WTC11 (cell line): Measurements from ENCODE around the gene SMAD3. TPM values are rescaled to one million over a fixed set of nuclear protein-coding genes. Genes with fewer than 3 reads are reported as not detected.

Source experiments
- ATAC-seq: fragments of 200-7000 bp; cut with Tn5 transposase; 2 replicates; pipeline ENCODE4 v1.10.0; 2021; ENCODE audit warnings: mild to moderate bottlenecking, moderate library complexity
- CTCF ChIA-PET: fragments of 300-600 bp; sonication (Branson Sonifier 250); formaldehyde crosslinking; loops from one replicate; lab custom pipeline; 2021; ENCODE audit warnings: antibody characterized with exemption; lab: Charles Lee
- POLR2A ChIA-PET: fragments of 350-600 bp; sonication (Branson Sonifier 250); formaldehyde crosslinking; loops from one replicate; lab custom pipeline; 2021; ENCODE audit warnings: antibody characterized with exemption; lab: Charles Lee
- DNase-seq: peaks from one replicate; pipeline ENCODE4 v3.0.0; 2021; ENCODE audit warnings: low spot score
- H3K27ac Mint-ChIP-seq: 2 replicates; pipeline ENCODE4 v1.8.0; 2021; ENCODE audit warnings: mixed read lengths
- H3K27me3 Mint-ChIP-seq: 2 replicates; pipeline ENCODE4 v1.8.0; 2021; ENCODE audit warnings: low read depth, mild to moderate bottlenecking, moderate library complexity, mixed read lengths
- H3K36me3 Mint-ChIP-seq: 2 replicates; pipeline ENCODE4 v1.8.0; 2021; ENCODE audit warnings: mixed read lengths
- H3K4me1 Mint-ChIP-seq: 2 replicates; pipeline ENCODE4 v1.8.0; 2022; ENCODE audit warnings: mixed read lengths
- H3K4me3 Mint-ChIP-seq: 2 replicates; pipeline ENCODE4 v1.8.0; 2021; ENCODE audit warnings: mild to moderate bottlenecking, moderate library complexity, mixed read lengths
- H3K9me3 Mint-ChIP-seq: 2 replicates; pipeline ENCODE4 v1.8.0; 2021; ENCODE audit warnings: mixed read lengths
- AR ChIP-seq: fragments of 250-450 bp; sonication (Bioruptor Pico); IDR thresholded peaks from 2 replicates; pipeline ENCODE4 v1.9.0; 2021; ENCODE audit warnings: mild to moderate bottlenecking
- CTCF ChIP-seq: fragments of 200-600 bp; IDR thresholded peaks from 2 replicates; pipeline ENCODE4 v1.8.0; 2022; ENCODE audit warnings: antibody characterized with exemption
- EMX1 ChIP-seq: fragments of 250-450 bp; sonication (Bioruptor Pico); IDR thresholded peaks from 2 replicates; pipeline ENCODE4 v1.8.0; 2021; ENCODE audit warnings: mild to moderate bottlenecking
- FOXP1 ChIP-seq: sonication (generic); formaldehyde crosslinking; IDR thresholded peaks from 2 replicates; pipeline ENCODE4 v1.8.0; 2022; ENCODE audit warnings: missing genetic modification reagents, mild to moderate bottlenecking, moderate library complexity, borderline replicate concordance
- KAT7 ChIP-seq: sonication (generic); formaldehyde crosslinking; IDR thresholded peaks from 2 replicates; pipeline ENCODE4 v1.8.1; 2023; ENCODE audit warnings: missing genetic modification reagents, mild to moderate bottlenecking, borderline replicate concordance
- MXD4 ChIP-seq: fragments of 250-450 bp; sonication (Bioruptor Pico); IDR thresholded peaks from 2 replicates; pipeline ENCODE4 v1.8.0; 2021; ENCODE audit warnings: mild to moderate bottlenecking, moderate library complexity, borderline replicate concordance
- MYBL2 ChIP-seq: sonication (generic); formaldehyde crosslinking; IDR thresholded peaks from 2 replicates; pipeline ENCODE4 v1.8.1; 2023; ENCODE audit warnings: mild to moderate bottlenecking, moderate library complexity, missing genetic modification reagents
- NFE2L1 ChIP-seq: sonication (generic); formaldehyde crosslinking; IDR thresholded peaks from 2 replicates; pipeline ENCODE4 v1.8.1; 2023; ENCODE audit warnings: missing genetic modification reagents
- SMAD3 ChIP-seq: sonication (generic); formaldehyde crosslinking; IDR thresholded peaks from 2 replicates; pipeline ENCODE4 v1.8.0; 2022; ENCODE audit warnings: missing genetic modification reagents, mild to moderate bottlenecking, borderline replicate concordance
- SOX15 ChIP-seq: fragments of 250-450 bp; sonication (Bioruptor Pico); IDR thresholded peaks from 2 replicates; pipeline ENCODE4 v1.9.0; 2021; ENCODE audit warnings: mild to moderate bottlenecking
- TCF7 ChIP-seq: sonication (generic); formaldehyde crosslinking; IDR thresholded peaks from 2 replicates; pipeline ENCODE4 v1.8.0; 2022; ENCODE audit warnings: mild to moderate bottlenecking, low read depth, missing genetic modification reagents, moderate library complexity
- TP53 ChIP-seq: sonication (generic); formaldehyde crosslinking; IDR thresholded peaks from 2 replicates; pipeline ENCODE4 v1.8.1; 2023; ENCODE audit warnings: mild to moderate bottlenecking, missing genetic modification reagents
- USF1 ChIP-seq: sonication (generic); formaldehyde crosslinking; IDR thresholded peaks from 2 replicates; pipeline ENCODE4 v1.8.0; 2022; ENCODE audit warnings: mild to moderate bottlenecking, missing genetic modification reagents
- ZNF317 ChIP-seq: sonication (generic); formaldehyde crosslinking; IDR thresholded peaks from 2 replicates; pipeline ENCODE4 v1.8.1; 2023; ENCODE audit warnings: low read depth, mild to moderate bottlenecking, moderate library complexity, missing genetic modification reagents, borderline replicate concordance
- ZNF512 ChIP-seq: sonication (generic); formaldehyde crosslinking; IDR thresholded peaks from 2 replicates; pipeline ENCODE4 v1.8.1; 2022; ENCODE audit warnings: missing genetic modification reagents, borderline replicate concordance
- ZNF532 ChIP-seq: fragments of 250-450 bp; sonication (Bioruptor Pico); IDR thresholded peaks from 2 replicates; pipeline ENCODE4 v1.9.0; 2021; ENCODE audit warnings: mild to moderate bottlenecking, borderline replicate concordance
- total RNA-seq: library from RNA; stranded (reverse); gene quantifications from 3 replicates; pipeline ENCODE4 v1.2.3, GENCODE V29; 2021

Gene SMAD3
- total RNA-seq, 1 experiment from 2014 or later = 34.6 TPM

GRCh38 chr15:67219288-67219687 is 153.9 kb downstream of the SMAD3 start (continued):
- TF ChIP-seq CTCF = no peak
- TF ChIP-seq SOX15 (CRISPR knock-in tag) = no peak
- TF ChIP-seq SMAD3 (CRISPR knock-in tag) = no peak
- TF ChIP-seq KAT7 = no peak
- no peak for TF ChIP-seq ZNF532 (CRISPR knock-in tag)
- no peak for TF ChIP-seq TP53 (CRISPR knock-in tag)
- TF ChIP-seq AR (CRISPR knock-in tag) = no peak
- TF ChIP-seq NFE2L1 (CRISPR knock-in tag) = no peak
- no peak for TF ChIP-seq ZNF317

- Mint-ChIP-seq H3K4me1 (no peaks in the 10 kb centered on the region), H3K27me3 (no peaks in the 10 kb centered on the region), H3K4me3 (no peak overlapping the region), H3K9me3 (no peaks in the 10 kb centered on the region), H3K36me3 (0 out of 2 replicates have a peak, but pooled peaks cover under 1% of the 10 kb centered on the region), H3K27ac (no peak overlapping the region)
- ChIA-PET POLR2A (interaction anchor here (0.7 kb wide), 1 partner anchor 8 kb away, joined by 3 read pairs; no protein-coding TSS in a partner anchor), CTCF (no interaction called here)
- TF ChIP-seq CTCF = no peak
- no peak for TF ChIP-seq FOXP1
- DNase-seq = no peak
- ATAC-seq = no peak
These were observed 159.5 kb downstream of the SMAD3 start for GRCh38 chr15:67224889-67225288.

GRCh38 chr15:67225336-67225735 is 159.9 kb downstream of the SMAD3 start:
- no peaks in the 10 kb centered on the region for H3K4me1 Mint-ChIP-seq
- no peaks in the 10 kb centered on the region for H3K27me3 Mint-ChIP-seq
- no peak for TF ChIP-seq NFE2L1 (CRISPR knock-in tag)
- TF ChIP-seq KAT7 = no peak
- TF ChIP-seq FOXP1 = no peak
- TF ChIP-seq USF1 (CRISPR knock-in tag) = no peak
- TF ChIP-seq MYBL2 = no peak
- no peak for TF ChIP-seq ZNF512
- TF ChIP-seq TCF7 (CRISPR knock-in tag) = no peak
- TF ChIP-seq EMX1 (CRISPR knock-in tag) = no peak
- no peak for TF ChIP-seq MXD4 (CRISPR knock-in tag)
- peaks cover 4% of the 10 kb centered on the region; the same call in 1 of the 2 replicates for H3K36me3 Mint-ChIP-seq
- no peak overlapping the region for H3K4me3 Mint-ChIP-seq
- no peak for DNase-seq
- no peak for ATAC-seq
- ChIA-PET CTCF (no interaction called here), POLR2A (no interaction called here)
- H3K27ac Mint-ChIP-seq = no peak overlapping the region
- H3K9me3 Mint-ChIP-seq = no peaks in the 10 kb centered on the region
